ENCODE results near the gene CAPG. TPM values are rescaled to one million over a fixed set of nuclear protein-coding genes. Genes with fewer than 3 reads are reported as not detected.

The CAPG gene
- total RNA-seq, 6 experiments from 2014 or later, result 3.3 to 17.4 (median 9.9) TPM

GRCh38 chr2:85435981-85436835, 26.0 kb upstream of the CAPG start:
- TF ChIP-seq POLR2A (IDR thresholded peaks at IDR 0.05), result no peak
- no peak for TF ChIP-seq CTCF (IDR thresholded peaks at IDR 0.05)
- WGBS (ENCODE audit: insufficient coverage, low coverage, low lambda C conversion rate, missing lambda C conversion rate), result 80% methylated on average over 1 of the region's 16 CpGs
- DNase-seq (no peak), ATAC-seq (no peak)
- intact Hi-C loops (cut with DNase I), result no loop called here
- peaks cover 0 to 51% (median 16%) of the 10 kb centered on the region in 4 donors for H3K4me1 ChIP-seq
- H3K9me3 ChIP-seq, result no peaks in the 10 kb centered on the region
- no peaks in the 10 kb centered on the region for H3K36me3 ChIP-seq
- H3K27me3 ChIP-seq, result no peaks in the 10 kb centered on the region
- no peak overlapping the region for H3K4me3 ChIP-seq
- peak overlapping the region in 2 of 3 donors; percentile 85 to 88 for H3K27ac ChIP-seq

GRCh38 chr2:85435220-85435958, 25.2 kb upstream of the CAPG start:
- Histone ChIP-seq H3K27ac (no peak overlapping the region), H3K9me3 (no peaks in the 10 kb centered on the region), H3K36me3 (no peaks in the 10 kb centered on the region), H3K4me1 (peaks cover 0 to 51% (median 16%) of the 10 kb centered on the region in 4 donors), H3K27me3 (no peaks in the 10 kb centered on the region), H3K4me3 (no peak overlapping the region)
- peak; percentile 34 to 46 (median 41) for ATAC-seq
- intact Hi-C loops (cut with DNase I), result no loop called here
- TF ChIP-seq POLR2A (IDR thresholded peaks at IDR 0.05) (no peak), CTCF (IDR thresholded peaks at IDR 0.05) (no peak)
- 18% methylated on average over 4 of the region's 21 CpGs for WGBS (ENCODE audit: insufficient coverage, low coverage, low lambda C conversion rate, missing lambda C conversion rate)
- DNase-seq, result peak in 1 of 3 donors; percentile 72

GRCh38 chr2:85434696-85435095, 24.5 kb upstream of the CAPG start:
- Histone ChIP-seq H3K4me3 (no peak overlapping the region), H3K27ac (no peak overlapping the region), H3K36me3 (no peaks in the 10 kb centered on the region), H3K4me1 (peaks cover 0 to 51% (median 16%) of the 10 kb centered on the region in 4 donors), H3K27me3 (no peaks in the 10 kb centered on the region), H3K9me3 (no peaks in the 10 kb centered on the region)
- TF ChIP-seq POLR2A (IDR thresholded peaks at IDR 0.05), result no peak
- no peak for TF ChIP-seq CTCF (IDR thresholded peaks at IDR 0.05)
- intact Hi-C loops (cut with DNase I), result no loop called here
- DNase-seq, result no peak
- 86% methylated on average over 7 of the region's 8 CpGs for WGBS (ENCODE audit: insufficient coverage, low coverage, low lambda C conversion rate, missing lambda C conversion rate)
- ATAC-seq, result no peak

- 68% methylated on average over 5 of the region's 6 CpGs for WGBS (ENCODE audit: insufficient coverage, low coverage, low lambda C conversion rate, missing lambda C conversion rate)
Measured at GRCh38 chr2:85433511-85434089, 23.4 kb upstream of the CAPG start.

More at GRCh38 chr2:85433511-85434089, 23.4 kb upstream of the CAPG start:
- Histone ChIP-seq H3K9me3 (no peaks in the 10 kb centered on the region), H3K27me3 (no peaks in the 10 kb centered on the region), H3K36me3 (no peaks in the 10 kb centered on the region), H3K4me1 (peaks cover 0 to 48% (median 14%) of the 10 kb centered on the region in 4 donors), H3K27ac (no peak overlapping the region), H3K4me3 (no peak overlapping the region)
- ATAC-seq (peak; percentile 25 to 48 (median 42)), DNase-seq (peak in 2 of 3 donors; percentile 77 to 84)
- intact Hi-C loops (cut with DNase I), result no loop called here
- no peak for TF ChIP-seq POLR2A (IDR thresholded peaks at IDR 0.05)
- TF ChIP-seq CTCF (IDR thresholded peaks at IDR 0.05), result no peak

Data from right lobe of liver (tissue), 6 donors.